ENCODE measurements around the gene ADGRL1. TPM values are rescaled to one million over a fixed set of nuclear protein-coding genes. Genes with fewer than 3 reads are reported as not detected.

The ADGRL1 gene
- total and polyA plus RNA-seq, 11 donors, result 10.1 to 29.4 (median 14.1) TPM

GRCh38 chr19:14159059-14159458 is 46.9 kb downstream of the ADGRL1 start:
- intact Hi-C loops (cut with DNase I), result no loop called here
- H3K4me3 ChIP-seq, result no peak overlapping the region
- no peaks in the 10 kb centered on the region for H3K27me3 ChIP-seq
- H3K36me3 ChIP-seq, result peaks cover 0 to 57% (median 31%) of the 10 kb centered on the region in 9 donors
- no peak overlapping the region for H3K27ac ChIP-seq
- WGBS, 4 donors, result 64 to 95% (median 78%) methylated on average over 7 to 12 of the region's 12 CpGs
- TF ChIP-seq, protein P1, sequence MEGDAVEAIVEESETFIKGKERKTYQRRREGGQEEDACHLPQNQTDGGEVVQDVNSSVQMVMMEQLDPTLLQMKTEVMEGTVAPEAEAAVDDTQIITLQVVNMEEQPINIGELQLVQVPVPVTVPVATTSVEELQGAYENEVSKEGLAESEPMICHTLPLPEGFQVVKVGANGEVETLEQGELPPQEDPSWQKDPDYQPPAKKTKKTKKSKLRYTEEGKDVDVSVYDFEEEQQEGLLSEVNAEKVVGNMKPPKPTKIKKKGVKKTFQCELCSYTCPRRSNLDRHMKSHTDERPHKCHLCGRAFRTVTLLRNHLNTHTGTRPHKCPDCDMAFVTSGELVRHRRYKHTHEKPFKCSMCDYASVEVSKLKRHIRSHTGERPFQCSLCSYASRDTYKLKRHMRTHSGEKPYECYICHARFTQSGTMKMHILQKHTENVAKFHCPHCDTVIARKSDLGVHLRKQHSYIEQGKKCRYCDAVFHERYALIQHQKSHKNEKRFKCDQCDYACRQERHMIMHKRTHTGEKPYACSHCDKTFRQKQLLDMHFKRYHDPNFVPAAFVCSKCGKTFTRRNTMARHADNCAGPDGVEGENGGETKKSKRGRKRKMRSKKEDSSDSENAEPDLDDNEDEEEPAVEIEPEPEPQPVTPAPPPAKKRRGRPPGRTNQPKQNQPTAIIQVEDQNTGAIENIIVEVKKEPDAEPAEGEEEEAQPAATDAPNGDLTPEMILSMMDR (IDR thresholded peaks at IDR 0.05), result no peak
- no peak for TF ChIP-seq POLR2A (IDR thresholded peaks at IDR 0.05)
- H3K4me1 ChIP-seq, result no peaks in the 10 kb centered on the region
- H3K9me3 ChIP-seq, result no peaks in the 10 kb centered on the region
- ATAC-seq (no peak), DNase-seq (no peak)

DNA sequence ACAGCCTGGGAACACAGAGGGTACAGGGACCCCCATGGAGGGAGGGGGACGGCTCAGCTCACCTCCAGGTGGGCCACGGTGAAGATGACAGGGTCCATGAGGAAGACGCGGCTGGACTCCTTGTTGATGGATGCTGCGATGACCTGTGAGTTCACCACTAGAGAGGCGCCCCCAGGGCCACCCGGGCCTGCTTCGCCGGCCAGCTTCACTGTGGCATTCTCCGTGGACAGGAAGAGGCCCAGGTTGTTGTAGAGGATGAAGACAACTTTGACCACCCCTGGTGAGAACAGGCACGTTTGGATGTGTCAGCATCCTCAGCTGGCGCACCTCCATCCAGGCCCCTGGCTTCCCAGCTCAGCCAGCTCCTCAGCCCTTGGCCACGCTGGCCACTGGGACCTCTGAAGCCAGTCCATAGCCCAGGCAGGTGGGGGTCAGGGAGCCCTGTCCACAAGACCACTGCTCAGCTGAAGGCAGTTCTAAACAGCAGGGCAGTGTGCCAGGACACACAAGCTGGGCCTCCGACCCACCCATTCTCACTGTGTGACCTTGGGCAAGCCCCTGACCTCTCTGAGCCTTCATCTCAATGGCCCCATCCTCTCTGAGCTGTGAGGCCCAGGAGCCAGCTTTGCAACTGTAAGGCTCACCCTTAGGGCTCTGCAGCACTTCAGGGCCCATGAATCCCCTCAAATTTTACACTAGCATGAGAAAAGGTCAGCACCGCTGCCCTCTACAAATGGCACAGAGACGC is 47.5 kb downstream of the ADGRL1 start:
- Histone ChIP-seq H3K27me3 (no peaks in the 10 kb centered on the region), H3K4me3 (no peak overlapping the region), H3K36me3 (peaks cover 0 to 57% (median 31%) of the 10 kb centered on the region in 9 donors), H3K4me1 (no peaks in the 10 kb centered on the region), H3K27ac (no peak overlapping the region), H3K9me3 (no peaks in the 10 kb centered on the region)
- intact Hi-C loops (cut with DNase I), result no loop called here
- no peak for TF ChIP-seq POLR2A (IDR thresholded peaks at IDR 0.05)
- TF ChIP-seq, protein P1 (IDR thresholded peaks at IDR 0.05), result no peak
- DNase-seq (no peak), ATAC-seq (no peak)
- WGBS, 4 donors, result 91 to 95% (median 92%) methylated on average over 8 to 16 of the region's 16 CpGs

GRCh38 chr19:14156971-14157717 is 48.8 kb downstream of the ADGRL1 start:
- Histone ChIP-seq H3K4me1 (no peaks in the 10 kb centered on the region), H3K27me3 (no peaks in the 10 kb centered on the region), H3K36me3 (peaks cover 0 to 61% (median 39%) of the 10 kb centered on the region in 9 donors), H3K27ac (no peak overlapping the region), H3K9me3 (no peaks in the 10 kb centered on the region), H3K4me3 (no peak overlapping the region)
- ATAC-seq (no peak), DNase-seq (no peak)
- intact Hi-C loops (cut with DNase I), result no loop called here
- TF ChIP-seq, protein P1 (IDR thresholded peaks at IDR 0.05), result no peak
- no peak for TF ChIP-seq POLR2A (IDR thresholded peaks at IDR 0.05)
- WGBS, 4 donors, result 94 to 99% (median 95%) methylated on average over 19 to 26 of the region's 26 CpGs

DNA sequence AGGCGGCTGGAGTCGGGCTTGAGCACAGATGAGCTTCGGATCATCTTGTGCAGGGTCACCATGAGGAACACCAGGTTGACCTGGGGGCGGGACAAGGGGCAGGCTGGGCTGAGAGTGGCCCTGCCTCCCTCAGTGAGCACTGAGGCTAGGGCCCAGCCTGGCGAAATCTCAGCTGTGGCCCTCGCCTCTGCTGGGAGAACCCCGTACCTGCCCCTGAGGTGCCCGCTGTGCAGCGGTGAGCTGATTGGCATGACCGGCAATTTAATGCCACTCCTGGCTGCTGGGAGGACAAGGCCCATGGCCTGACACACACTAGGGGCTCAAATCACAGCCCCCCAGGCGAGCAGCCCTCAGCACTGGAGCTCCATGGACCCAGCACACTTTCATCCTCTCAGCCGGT is 49.8 kb downstream of the ADGRL1 start:
- intact Hi-C loops (cut with DNase I), result no loop called here
- DNase-seq, result no peak
- ATAC-seq, result no peak
- Histone ChIP-seq H3K4me1 (peaks cover 0 to 3% (median 0%) of the 10 kb centered on the region in 12 donors), H3K27me3 (no peaks in the 10 kb centered on the region), H3K4me3 (no peak overlapping the region), H3K9me3 (no peaks in the 10 kb centered on the region), H3K36me3 (peaks cover 0 to 66% (median 41%) of the 10 kb centered on the region in 9 donors), H3K27ac (no peak overlapping the region)
- TF ChIP-seq, protein P1 (IDR thresholded peaks at IDR 0.05), result no peak
- no peak for TF ChIP-seq POLR2A (IDR thresholded peaks at IDR 0.05)
- 94 to 99% (median 94%) methylated on average over 10 to 12 of the region's 12 CpGs for WGBS, 4 donors

Data from heart left ventricle (tissue), 16 donors.